A673 (cell line): Measurements from ENCODE around the gene CEMIP2. TPM values are rescaled to one million over a fixed set of nuclear protein-coding genes. Genes with fewer than 3 reads are reported as not detected.

Experiments used
- BruUV-seq: library from RNA; stranded (reverse); fragments of 400-500 nt; replicated peaks from 2 replicates; lab custom pipeline; 2021; lab: Mats Ljungman, UMichigan
- CTCF ChIA-PET: fragments of 300-600 bp; sonication (Branson Sonifier 250); formaldehyde crosslinking; loops from one replicate; lab custom pipeline; 2022; ENCODE audit warnings: antibody characterized with exemption; lab: Charles Lee
- POLR2A ChIA-PET: fragments of 300-600 bp; sonication (Branson Sonifier 250); formaldehyde crosslinking; loops from one replicate; lab custom pipeline; 2022; ENCODE audit warnings: antibody characterized with exemption; ENCODE audit not compliant: low non-redundant PET; lab: Charles Lee
- DNase-seq: peaks from one replicate; pipeline ENCODE4 v3.0.0-alpha.2; 2015; ENCODE audit warnings: low spot score
- H3K27ac ChIP-seq: fragments of 200-600 bp; sonication (generic); 2 replicates; pipeline ENCODE4 v1.5.1; 2016; ENCODE audit warnings: mixed run types, low read depth, mild to moderate bottlenecking, mixed read lengths, antibody characterized with exemption, low read length; ENCODE audit not compliant: poor library complexity, severe bottlenecking
- H3K27me3 ChIP-seq: fragments of 200-600 bp; sonication (generic); replicated peaks from 2 replicates; pipeline ENCODE4 v1.6.1; 2017; ENCODE audit warnings: mixed run types, low read depth, mild to moderate bottlenecking, mixed read lengths, antibody characterized with exemption, low read length; ENCODE audit not compliant: insufficient read depth, poor library complexity
- H3K36me3 ChIP-seq: fragments of 200-600 bp; sonication (generic); 2 replicates; pipeline ENCODE4 v1.6.1; 2016; ENCODE audit warnings: mixed run types, mild to moderate bottlenecking, mixed read lengths, antibody characterized with exemption, low read length; ENCODE audit not compliant: insufficient read depth, poor library complexity, severe bottlenecking
- H3K4me1 ChIP-seq: fragments of 200-600 bp; sonication (generic); 2 replicates; pipeline ENCODE4 v1.6.1; 2017; ENCODE audit warnings: mixed run types, mild to moderate bottlenecking, mixed read lengths, antibody characterized with exemption, low read length; ENCODE audit not compliant: insufficient read depth, poor library complexity, severe bottlenecking
- H3K4me3 ChIP-seq: fragments of 200-600 bp; sonication (generic); 2 replicates; pipeline ENCODE4 v1.5.1; 2016; ENCODE audit warnings: low read depth, mixed run types, mild to moderate bottlenecking, mixed read lengths, low read length; ENCODE audit not compliant: poor library complexity, severe bottlenecking
- H3K9me3 ChIP-seq: fragments of 200-600 bp; sonication (generic); 2 replicates; pipeline ENCODE4 v1.6.1; 2016; ENCODE audit warnings: mixed run types, low read depth, mild to moderate bottlenecking, mixed read lengths, antibody characterized with exemption, low read length; ENCODE audit not compliant: poor library complexity, severe bottlenecking
- EZH2 ChIP-seq: fragments of 200-600 bp; sonication (generic); IDR thresholded peaks from 2 replicates; pipeline ENCODE4 v1.6.1; 2017; ENCODE audit warnings: borderline replicate concordance, low read depth, mild to moderate bottlenecking, mixed read lengths, antibody characterized with exemption, low read length; ENCODE audit not compliant: poor library complexity, severe bottlenecking
- intact Hi-C: fragments of 100-400 bp; cut with micrococcal nuclease; formaldehyde crosslinking; loops from one replicate; pipeline ENCODE4 v1.10.0; 2022; ENCODE audit not compliant: unreplicated experiment
- total RNA-seq: library from RNA; stranded (reverse); gene quantifications from 2 replicates; pipeline ENCODE4 v1.2.3, GENCODE V29; 2021
- TF ChIP-seq, protein P1 (sequence below): fragments of 300-800, 200-600 bp; sonication (generic); conservative IDR thresholded peaks from 2 replicates; pipeline ENCODE4 v1.5.1; 2017; ENCODE audit warnings: low read depth, mild to moderate bottlenecking, antibody characterized with exemption, low read length, moderate library complexity, mixed read lengths

Gene CEMIP2
- total RNA-seq, 1 experiment from 2014 or later: 32.9 TPM

DNA sequence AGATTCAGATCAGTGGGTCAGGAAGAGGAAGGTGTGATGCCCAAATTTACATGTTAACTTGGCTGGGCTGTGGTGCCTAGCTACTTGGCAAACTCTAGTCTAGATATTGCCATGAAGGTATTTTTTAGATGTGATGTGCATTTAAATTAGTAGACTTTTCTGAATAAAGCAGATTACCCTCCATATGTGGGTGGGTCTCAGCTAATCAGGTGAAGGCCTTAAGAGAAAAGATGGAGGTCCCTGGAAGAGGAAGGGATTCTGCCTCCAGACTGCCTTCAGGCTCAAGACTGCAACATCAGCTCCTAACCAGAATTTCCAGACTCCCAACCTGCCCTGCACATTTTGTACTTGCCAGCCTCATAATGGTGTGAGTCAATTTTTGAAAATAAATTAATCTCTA is 115.8 kb downstream of the CEMIP2 start:
- no peak overlapping the region for H3K4me3 ChIP-seq
- intact Hi-C loops: no loop called here
- no peaks in the 10 kb centered on the region for H3K9me3 ChIP-seq
- BruUV-seq: no TSS peak
- H3K27me3 ChIP-seq: no peaks in the 10 kb centered on the region
- no peaks in the 10 kb centered on the region for H3K36me3 ChIP-seq
- ChIA-PET POLR2A (interaction anchor here (0.6 kb wide), 1 partner anchor 116 kb away, joined by 3 read pairs; the partner anchor contains the start of gene CEMIP2), CTCF (no interaction called here)
- no peak for TF ChIP-seq EZH2
- peaks cover 10% of the 10 kb centered on the region for H3K4me1 ChIP-seq
- no peak for DNase-seq
- no peak overlapping the region for H3K27ac ChIP-seq

DNA sequence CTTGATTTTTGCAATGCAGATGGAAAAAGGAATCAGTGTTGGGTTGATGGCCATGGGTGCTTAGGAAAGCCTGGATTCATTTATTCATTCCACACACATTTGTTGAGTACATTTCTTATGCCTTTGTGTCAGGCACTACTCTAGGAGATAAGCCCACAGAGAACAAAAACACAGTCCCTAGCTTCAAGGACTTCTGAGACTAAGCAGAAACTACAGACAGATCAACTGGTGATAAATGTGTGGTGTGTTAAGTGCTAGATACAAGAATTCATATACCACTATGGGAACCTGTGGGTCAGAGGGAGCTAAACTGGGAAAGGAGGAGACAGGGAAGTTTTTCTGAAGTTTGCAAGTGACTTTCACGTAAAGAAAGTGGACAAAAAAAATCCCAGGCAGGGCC is 119.9 kb downstream of the CEMIP2 start:
- ChIA-PET POLR2A (no interaction called here), CTCF (no interaction called here)
- Histone ChIP-seq H3K36me3 (no peaks in the 10 kb centered on the region), H3K4me3 (no peak overlapping the region), H3K4me1 (peaks cover 24% of the 10 kb centered on the region), H3K27me3 (no peaks in the 10 kb centered on the region), H3K27ac (no peak overlapping the region), H3K9me3 (no peaks in the 10 kb centered on the region)
- no peak for DNase-seq
- no peak for TF ChIP-seq EZH2
- TF ChIP-seq, protein P1, sequence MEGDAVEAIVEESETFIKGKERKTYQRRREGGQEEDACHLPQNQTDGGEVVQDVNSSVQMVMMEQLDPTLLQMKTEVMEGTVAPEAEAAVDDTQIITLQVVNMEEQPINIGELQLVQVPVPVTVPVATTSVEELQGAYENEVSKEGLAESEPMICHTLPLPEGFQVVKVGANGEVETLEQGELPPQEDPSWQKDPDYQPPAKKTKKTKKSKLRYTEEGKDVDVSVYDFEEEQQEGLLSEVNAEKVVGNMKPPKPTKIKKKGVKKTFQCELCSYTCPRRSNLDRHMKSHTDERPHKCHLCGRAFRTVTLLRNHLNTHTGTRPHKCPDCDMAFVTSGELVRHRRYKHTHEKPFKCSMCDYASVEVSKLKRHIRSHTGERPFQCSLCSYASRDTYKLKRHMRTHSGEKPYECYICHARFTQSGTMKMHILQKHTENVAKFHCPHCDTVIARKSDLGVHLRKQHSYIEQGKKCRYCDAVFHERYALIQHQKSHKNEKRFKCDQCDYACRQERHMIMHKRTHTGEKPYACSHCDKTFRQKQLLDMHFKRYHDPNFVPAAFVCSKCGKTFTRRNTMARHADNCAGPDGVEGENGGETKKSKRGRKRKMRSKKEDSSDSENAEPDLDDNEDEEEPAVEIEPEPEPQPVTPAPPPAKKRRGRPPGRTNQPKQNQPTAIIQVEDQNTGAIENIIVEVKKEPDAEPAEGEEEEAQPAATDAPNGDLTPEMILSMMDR: no peak
- intact Hi-C loops: no loop called here
- BruUV-seq: no TSS peak

DNA sequence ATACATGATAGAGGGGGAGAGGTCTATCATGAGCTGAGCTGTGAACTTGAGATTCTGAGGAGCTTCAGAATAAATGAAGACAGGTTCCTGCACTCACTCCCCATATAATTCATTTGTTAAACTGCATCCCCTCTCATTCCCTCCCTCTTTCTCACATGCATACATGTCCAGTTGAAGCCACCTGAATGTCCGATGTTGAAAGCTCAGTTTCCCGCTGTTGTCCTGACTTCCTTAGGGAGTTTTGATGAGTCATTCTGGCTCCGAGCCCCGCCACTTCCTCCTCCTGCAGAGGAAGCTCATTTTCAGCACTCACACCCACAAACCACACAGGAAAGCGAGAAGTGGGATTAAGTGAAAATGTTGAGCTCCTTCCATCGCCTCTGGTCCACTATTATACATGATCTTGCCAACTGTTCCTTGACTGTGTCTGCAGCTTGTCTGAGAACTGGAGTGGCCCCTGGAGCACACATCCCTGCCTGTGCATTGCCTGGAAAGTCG is 121.2 kb downstream of the CEMIP2 start:
- H3K36me3 ChIP-seq: no peaks in the 10 kb centered on the region
- peaks cover 24% of the 10 kb centered on the region for H3K4me1 ChIP-seq
- BruUV-seq: no TSS peak
- H3K27me3 ChIP-seq: no peaks in the 10 kb centered on the region
- DNase-seq: peak; percentile 94
- intact Hi-C loops: no loop called here
- no peaks in the 10 kb centered on the region for H3K9me3 ChIP-seq
- CTCF ChIA-PET: interaction anchor here (0.6 to 1.0 kb wide), 4 partner anchors 19 to 1044 kb away, joined by 3 read pairs; no protein-coding TSS in a partner anchor
- POLR2A ChIA-PET: interaction anchor here (0.7 kb wide), 1 partner anchor 8 kb away, joined by 3 read pairs; no protein-coding TSS in a partner anchor
- TF ChIP-seq, protein P1: no peak
- no peak for TF ChIP-seq EZH2
- no peak overlapping the region for H3K4me3 ChIP-seq
- peak overlapping the region; percentile 17 for H3K27ac ChIP-seq

DNA sequence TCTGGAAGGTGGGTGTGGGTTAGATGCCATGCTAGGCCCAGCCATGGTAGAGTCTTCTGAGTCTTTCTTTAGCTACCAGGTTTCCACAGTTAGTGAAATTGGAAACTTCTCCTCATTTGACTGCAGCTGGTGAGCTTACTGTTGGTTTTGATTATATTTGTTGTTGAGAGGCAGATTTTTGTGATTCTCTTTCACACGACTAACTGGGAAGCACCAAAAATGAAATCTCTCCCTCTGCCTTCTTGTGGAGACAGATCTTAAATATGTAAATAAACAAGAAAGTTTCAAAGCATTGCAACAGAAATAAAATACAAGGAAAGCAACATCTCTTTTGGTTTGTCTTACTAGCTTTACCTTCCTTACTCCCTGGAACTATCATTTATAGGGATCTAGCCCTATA is 122.2 kb downstream of the CEMIP2 start:
- H3K27ac ChIP-seq: no peak overlapping the region
- no peak overlapping the region for H3K4me3 ChIP-seq
- DNase-seq: no peak
- ChIA-PET POLR2A (no interaction called here), CTCF (no interaction called here)
- no peaks in the 10 kb centered on the region for H3K36me3 ChIP-seq
- TF ChIP-seq EZH2: no peak
- TF ChIP-seq, protein P1: no peak
- intact Hi-C loops: no loop called here
- no TSS peak for BruUV-seq
- H3K4me1 ChIP-seq: peaks cover 24% of the 10 kb centered on the region
- H3K9me3 ChIP-seq: no peaks in the 10 kb centered on the region
- no peaks in the 10 kb centered on the region for H3K27me3 ChIP-seq
